SW480 (cell line): Measurements from ENCODE around the gene NPY.
"Not testable (repeated sequence)": the region's sequence is repeated elsewhere in the genome, so short reads cannot be mapped to it uniquely, and the experiment has no call there.

Experiments
- DNase-seq: peaks from one replicate; pipeline ENCODE4 v3.0.0-alpha.2; 2016; ENCODE audit warnings: low spot score

NPY gene

DNA sequence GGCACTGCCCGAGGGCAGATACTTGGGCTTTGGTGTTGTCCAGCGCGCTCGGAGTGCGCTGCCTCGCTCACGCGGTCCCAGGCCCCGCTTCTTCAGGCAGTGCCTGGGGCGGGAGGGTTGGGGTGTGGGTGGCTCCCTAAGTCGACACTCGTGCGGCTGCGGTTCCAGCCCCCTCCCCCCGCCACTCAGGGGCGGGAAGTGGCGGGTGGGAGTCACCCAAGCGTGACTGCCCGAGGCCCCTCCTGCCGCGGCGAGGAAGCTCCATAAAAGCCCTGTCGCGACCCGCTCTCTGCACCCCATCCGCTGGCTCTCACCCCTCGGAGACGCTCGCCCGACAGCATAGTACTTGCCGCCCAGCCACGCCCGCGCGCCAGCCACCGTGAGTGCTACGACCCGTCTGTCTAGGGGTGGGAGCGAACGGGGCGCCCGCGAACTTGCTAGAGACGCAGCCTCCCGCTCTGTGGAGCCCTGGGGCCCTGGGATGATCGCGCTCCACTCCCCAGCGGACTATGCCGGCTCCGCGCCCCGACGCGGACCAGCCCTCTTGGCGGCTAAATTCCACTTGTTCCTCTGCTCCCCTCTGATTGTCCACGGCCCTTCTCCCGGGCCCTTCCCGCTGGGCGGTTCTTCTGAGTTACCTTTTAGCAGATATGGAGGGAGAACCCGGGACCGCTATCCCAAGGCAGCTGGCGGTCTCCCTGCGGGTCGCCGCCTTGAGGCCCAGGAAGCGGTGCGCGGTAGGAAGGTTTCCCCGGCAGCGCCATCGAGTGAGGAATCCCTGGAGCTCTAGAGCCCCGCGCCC is at the start of gene NPY:
Gene NPY, plus strand, starts transcription at position 294 of the 802 bp plus-strand sequence. CDS start 1,051 bp downstream, outside the sequence.
- no peak for DNase-seq

DNA sequence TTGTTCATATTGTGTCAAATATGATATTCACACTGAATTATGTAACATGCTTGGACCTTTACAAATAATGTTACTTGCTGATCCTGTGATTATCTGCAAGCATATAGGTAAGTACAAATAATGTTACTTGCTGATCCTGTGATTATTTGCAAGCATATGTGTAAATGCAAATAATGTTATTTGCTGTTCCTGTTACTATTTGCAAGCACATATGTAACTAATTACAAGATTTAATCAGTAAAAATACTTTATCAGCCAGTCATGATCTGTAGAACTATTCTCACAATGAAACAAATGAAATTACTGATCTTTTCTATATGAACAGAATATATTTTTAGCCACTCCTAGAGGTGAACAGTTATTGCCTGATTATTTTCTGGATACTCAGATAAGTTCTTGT is 44.7 kb upstream of the NPY start:
- no peak for DNase-seq

- DNase-seq: no peak
Observed at GRCh38 chr7:24241206-24241605, 42.8 kb upstream of the NPY start.

DNA sequence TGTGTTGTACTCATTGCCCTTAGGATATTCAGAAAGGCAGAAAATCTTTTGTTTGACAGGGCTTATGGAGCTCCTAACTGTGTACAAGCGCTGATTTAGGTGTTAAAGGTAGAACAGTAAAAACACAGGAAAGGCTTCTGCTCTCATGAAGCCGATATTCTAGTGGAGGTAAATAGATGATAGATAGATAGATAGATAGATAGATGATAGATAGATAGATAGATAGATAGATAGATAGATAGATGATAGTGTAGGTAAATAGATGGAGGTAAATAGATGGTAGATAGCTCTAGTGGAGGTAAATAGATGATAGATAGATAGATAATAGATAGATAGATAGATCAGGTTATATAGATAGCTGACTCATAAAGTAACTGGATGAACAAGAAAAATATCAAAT is 39.4 kb upstream of the NPY start:
- DNase-seq: no peak

GRCh38 chr7:24245362-24245761 is 38.6 kb upstream of the NPY start:
- DNase-seq: no peak

DNA sequence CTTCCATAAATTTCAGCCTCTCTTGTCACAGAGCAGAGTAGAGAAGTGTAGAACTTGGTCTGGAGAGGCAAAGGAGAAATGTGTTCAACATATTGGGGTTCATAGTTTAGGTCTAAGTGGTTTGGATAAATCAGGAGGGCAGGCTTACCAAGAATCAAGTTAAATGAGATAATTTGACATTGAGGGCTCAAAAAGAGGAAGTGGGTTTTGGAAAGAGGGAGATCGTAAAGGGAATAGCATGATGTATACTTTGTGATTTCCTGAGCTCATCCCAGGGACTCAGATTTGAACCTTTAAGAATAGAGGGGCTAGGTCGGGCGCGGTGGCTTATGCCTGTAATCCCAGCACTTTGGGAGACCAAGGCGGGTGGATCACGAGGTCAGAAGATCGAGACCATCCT is 34.7 kb upstream of the NPY start:
- DNase-seq: no peak

- no peak for DNase-seq
Observed at GRCh38 chr7:24251568-24251967, 32.4 kb upstream of the NPY start.

DNA sequence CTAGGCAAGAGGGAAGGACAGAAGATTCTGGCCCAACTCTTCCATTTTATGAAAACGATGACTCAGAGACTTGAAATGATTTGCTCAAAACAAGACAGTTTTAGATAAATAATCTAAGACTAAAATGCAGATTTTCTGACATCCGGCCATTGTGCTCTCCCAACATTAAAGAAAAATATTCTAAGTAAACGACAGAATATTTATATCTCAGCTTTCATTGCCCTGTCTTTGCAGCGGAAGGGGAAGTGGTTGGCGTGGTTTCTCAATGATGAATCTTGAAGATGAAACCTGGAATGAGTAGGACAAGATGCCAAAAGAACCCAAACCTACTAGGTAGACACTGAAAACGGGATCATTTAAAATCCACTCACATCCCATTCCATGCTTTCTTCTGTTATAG is 28.9 kb upstream of the NPY start:
- DNase-seq: no peak

DNA sequence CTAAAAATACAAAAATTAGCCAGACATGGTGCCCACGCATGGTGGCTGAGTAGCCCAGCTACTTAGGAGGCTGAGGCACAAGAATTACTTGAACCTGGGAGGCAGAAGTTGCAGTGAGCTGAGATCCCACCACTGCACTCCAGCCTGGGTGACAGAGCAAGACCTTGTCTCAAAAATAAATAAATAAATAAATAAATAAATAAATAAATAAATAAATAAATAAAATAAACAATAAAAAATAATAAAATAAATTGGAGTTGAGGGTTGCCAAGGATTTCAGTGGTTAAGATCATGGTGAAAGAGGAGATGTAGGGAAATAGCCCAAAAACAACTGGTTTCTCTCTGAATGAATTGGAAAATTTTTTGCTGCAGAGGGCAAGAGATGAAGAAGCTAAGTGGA is 25.7 kb upstream of the NPY start:
- DNase-seq: not testable (repeated sequence)

- DNase-seq: no peak
Observed at GRCh38 chr7:24271938-24272337, 12.1 kb upstream of the NPY start.

DNA sequence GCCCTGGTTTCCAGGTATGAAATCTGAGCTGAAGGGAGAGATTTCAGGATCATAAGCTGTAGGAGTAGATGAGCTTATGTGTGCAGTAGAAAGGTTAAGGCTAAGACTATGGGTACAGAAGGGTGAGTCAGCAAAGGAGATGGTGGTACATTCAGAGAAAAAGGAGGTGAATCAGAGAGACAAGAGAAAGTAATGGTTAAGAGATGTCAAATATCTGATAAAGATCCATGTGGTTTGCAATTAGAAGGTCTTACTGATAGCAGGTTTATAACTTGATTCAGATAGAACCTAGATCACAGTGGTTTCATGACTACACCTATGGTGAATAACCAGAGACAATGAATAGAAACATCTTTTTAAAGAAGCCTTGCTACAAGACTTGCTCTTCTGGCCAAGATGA is 4.5 kb upstream of the NPY start:
- no peak for DNase-seq

- DNase-seq: no peak
Observed at GRCh38 chr7:24283554-24283896, 465 bp upstream of the NPY start.

DNA sequence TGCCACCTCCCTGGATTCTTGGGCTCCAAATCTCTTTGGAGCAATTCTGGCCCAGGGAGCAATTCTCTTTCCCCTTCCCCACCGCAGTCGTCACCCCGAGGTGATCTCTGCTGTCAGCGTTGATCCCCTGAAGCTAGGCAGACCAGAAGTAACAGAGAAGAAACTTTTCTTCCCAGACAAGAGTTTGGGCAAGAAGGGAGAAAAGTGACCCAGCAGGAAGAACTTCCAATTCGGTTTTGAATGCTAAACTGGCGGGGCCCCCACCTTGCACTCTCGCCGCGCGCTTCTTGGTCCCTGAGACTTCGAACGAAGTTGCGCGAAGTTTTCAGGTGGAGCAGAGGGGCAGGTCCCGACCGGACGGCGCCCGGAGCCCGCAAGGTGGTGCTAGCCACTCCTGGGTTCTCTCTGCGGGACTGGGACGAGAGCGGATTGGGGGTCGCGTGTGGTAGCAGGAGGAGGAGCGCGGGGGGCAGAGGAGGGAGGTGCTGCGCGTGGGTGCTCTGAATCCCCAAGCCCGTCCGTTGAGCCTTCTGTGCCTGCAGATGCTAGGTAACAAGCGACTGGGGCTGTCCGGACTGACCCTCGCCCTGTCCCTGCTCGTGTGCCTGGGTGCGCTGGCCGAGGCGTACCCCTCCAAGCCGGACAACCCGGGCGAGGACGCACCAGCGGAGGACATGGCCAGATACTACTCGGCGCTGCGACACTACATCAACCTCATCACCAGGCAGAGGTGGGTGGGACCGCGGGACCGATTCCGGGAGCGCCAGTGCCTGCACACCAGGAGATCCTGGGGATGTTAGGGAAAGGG is 913 bp downstream of the NPY start:
- DNase-seq: no peak

- DNase-seq: peak; percentile 93
Observed at GRCh38 chr7:24290004-24290641, 6.1 kb downstream of the NPY start.

GRCh38 chr7:24291271-24291670 is 7.3 kb downstream of the NPY start:
- DNase-seq: no peak

DNA sequence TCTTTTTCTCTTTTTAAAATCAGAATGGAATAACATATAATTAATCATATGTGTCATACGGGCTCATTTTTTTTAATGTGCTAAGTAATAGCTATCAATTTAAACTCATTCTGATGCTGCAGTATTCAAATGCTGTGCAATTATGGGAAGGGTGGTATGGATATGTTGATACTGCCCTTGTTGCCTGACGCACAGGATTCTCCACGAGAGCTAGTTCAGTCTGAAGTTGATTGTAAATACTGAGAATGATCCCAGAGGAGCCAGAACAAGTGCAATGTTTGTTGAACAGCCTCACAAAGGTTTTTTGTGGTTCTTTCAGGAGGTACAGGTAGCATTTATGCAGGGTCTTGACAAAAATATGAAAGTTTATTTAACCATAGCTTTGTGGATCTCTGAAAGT is 13.4 kb downstream of the NPY start:
- no peak for DNase-seq

- no peak for DNase-seq
Observed at GRCh38 chr7:24298696-24299095, 14.7 kb downstream of the NPY start.

DNA sequence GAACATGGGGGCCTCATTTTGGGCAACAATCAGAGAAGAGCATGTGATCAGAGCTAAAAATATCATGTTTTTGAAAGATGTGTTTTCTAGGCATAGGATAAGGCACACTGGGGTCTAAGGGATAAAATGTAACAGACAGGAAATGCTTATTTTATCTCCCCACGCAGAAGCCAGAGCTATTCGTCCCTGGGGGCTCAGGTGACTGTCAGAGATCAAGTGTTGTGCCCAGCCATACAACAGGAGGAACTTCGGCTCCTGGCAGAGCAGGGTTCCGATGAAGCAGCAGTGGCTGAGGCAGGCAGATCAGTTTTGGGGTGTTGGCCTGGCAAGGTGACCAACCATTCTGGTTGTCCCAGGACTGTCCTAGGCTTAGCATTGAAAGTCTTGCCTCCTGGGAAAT is 15.2 kb downstream of the NPY start:
- no peak for DNase-seq

- no peak for DNase-seq
Observed at GRCh38 chr7:24301703-24302102, 17.7 kb downstream of the NPY start.

DNA sequence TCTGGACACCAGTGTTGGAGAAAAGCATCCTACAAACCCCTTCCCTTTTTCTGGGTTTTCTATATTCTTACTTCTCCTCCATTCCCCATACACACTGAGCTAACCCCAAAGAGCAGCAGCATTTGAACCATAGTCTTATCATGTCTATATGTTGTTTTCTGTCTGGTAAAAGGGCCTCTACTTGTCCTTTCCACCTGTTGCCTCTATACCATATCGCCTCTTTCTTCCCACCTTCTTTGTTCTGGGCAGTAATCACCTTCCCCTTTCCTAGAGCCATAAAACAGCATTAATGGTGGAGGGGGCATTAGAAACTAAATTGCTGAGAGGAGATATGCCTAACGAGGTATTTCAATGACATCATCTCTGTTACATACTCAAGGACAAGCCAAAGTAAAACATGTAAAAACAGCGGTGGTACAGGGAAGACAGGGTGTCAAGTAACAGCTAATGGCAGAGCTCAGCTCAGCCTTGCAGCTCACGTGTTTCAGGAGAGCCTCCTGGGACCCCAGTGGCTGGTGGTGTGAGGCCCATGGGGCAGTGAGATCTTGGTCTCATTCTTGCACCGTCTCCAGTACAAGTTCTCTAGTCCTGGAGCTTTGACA is 20.6 kb downstream of the NPY start:
- DNase-seq: no peak

- DNase-seq: no peak
Observed at GRCh38 chr7:24307326-24307725, 23.3 kb downstream of the NPY start.

DNA sequence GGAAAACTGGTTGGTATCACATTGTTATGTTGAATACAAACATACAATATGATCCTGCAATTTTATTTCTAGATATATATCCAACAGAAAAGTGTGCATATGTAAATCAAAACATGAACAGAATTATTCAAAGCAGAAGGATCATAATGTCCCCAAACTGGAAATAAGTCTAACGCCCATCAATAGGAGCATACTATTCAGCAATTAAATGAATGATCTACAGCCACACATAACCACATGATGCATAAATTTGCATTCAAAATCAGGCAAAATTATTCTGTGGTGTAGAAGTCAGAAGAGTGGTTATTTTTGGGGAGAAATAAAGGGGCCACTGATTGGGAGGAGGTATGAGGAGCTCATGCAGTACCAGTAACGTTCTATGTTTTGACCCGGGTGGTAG is 28.6 kb downstream of the NPY start:
- DNase-seq: no peak

DNA sequence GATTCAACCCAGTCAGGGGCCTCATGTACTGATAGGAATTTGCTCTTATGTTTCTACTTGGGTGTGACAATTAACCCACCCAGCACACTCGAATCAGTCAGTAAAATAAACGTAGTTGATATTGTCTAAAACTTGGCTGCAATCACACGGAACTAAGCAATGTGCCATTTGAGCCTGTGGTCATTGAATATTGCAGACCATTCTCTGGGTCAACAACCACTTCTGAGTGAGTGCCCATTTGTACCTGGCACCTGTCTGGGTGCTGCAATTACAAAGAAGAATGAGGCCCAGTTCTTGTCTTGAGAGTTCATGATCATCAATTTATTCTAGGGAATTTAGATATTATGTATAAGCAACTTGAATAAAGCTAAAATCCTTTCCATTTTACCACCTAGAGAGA is 29.8 kb downstream of the NPY start:
- no peak for DNase-seq
